ENCODE data around the gene DMBX1. TPM values are rescaled to one million over a fixed set of nuclear protein-coding genes. Genes with fewer than 3 reads are reported as not detected.

Gene DMBX1
- total and polyA plus RNA-seq, 9 of the 15 experiments (the other 6 are each of a cell fraction or from before 2014, with no cell fraction given), result 0.25 to 4.3 (median 1.0) TPM

GRCh38 chr1:46522184-46522968 lies 32.7 kb downstream of the DMBX1 start (continued):
- TF ChIP-seq JUN (IDR thresholded peaks at IDR 0.05; ENCODE audit: borderline replicate concordance, low read depth, low read length), result peak; percentile 85
- TF ChIP-seq JUN (CRISPR knock-in tag; IDR thresholded peaks at IDR 0.05; ENCODE audit: borderline replicate concordance), result no peak
- no peak for TF ChIP-seq ARHGAP35 (IDR thresholded peaks at IDR 0.05; ENCODE audit: partially characterized antibody)
- no peak for TF ChIP-seq SMAD3 (CRISPR knock-in tag; conservative IDR thresholded peaks at IDR 0.05)
- no peak for TF ChIP-seq ILK (tag; IDR thresholded peaks at IDR 0.05; ENCODE audit: borderline replicate concordance, low read depth)
- TF ChIP-seq SIN3A (IDR thresholded peaks at IDR 0.05; ENCODE audit: borderline replicate concordance in 2 of 2, control insufficient read depth in 1 of 2, low read depth in 2 of 2, low read length in 2 of 2), result peak; percentile 86 to 93; a peak in 2 of 4 replicates
- TF ChIP-seq ATF2 (CRISPR knock-in tag; IDR thresholded peaks at IDR 0.05), result no peak
- TF ChIP-seq BRD9 (IDR thresholded peaks at IDR 0.05; ENCODE audit: low read depth, partially characterized antibody), result peak; percentile 53
- TF ChIP-seq CXXC5 (CRISPR knock-in tag; IDR thresholded peaks at IDR 0.05), result peak; percentile 93
- TF ChIP-seq TAF15 (IDR thresholded peaks at IDR 0.05; ENCODE audit: low read depth, low read length), result no peak
- peak; percentile 33 for TF ChIP-seq TBP (optimal IDR thresholded peaks at IDR 0.05; ENCODE audit: low read depth, low read length)
- TF ChIP-seq CBX5 (IDR thresholded peaks at IDR 0.05; ENCODE audit: borderline replicate concordance, low read depth), result peak; percentile 44; the same call in 1 of the 2 replicates
- no peak for TF ChIP-seq ZNF354B (CRISPR knock-in tag; IDR thresholded peaks at IDR 0.05)
- TF ChIP-seq IFI16 (CRISPR knock-in tag; IDR thresholded peaks at IDR 0.05), result peak; percentile 6; the same call in 1 of the 2 replicates
- TF ChIP-seq CBFA2T3 (IDR thresholded peaks at IDR 0.05), result peak; percentile 97
- peak; percentile 92 for TF ChIP-seq SMARCC2 (IDR thresholded peaks at IDR 0.05; ENCODE audit: low read depth)
- TF ChIP-seq HOXB6 (CRISPR knock-in tag; IDR thresholded peaks at IDR 0.05; ENCODE audit: borderline replicate concordance), result no peak
- peak; percentile 74; the same call in 1 of the 2 replicates for TF ChIP-seq KLF1 (tag; IDR thresholded peaks at IDR 0.05)
- TF ChIP-seq DEAF1 (CRISPR knock-in tag; IDR thresholded peaks at IDR 0.05), result no peak
- peak; percentile 97 for TF ChIP-seq RBM25 (IDR thresholded peaks at IDR 0.05; ENCODE audit: low read depth, low read length, severe bottlenecking)
- no peak for TF ChIP-seq ZNF408 (CRISPR knock-in tag; IDR thresholded peaks at IDR 0.05; ENCODE audit: low read depth)
- TF ChIP-seq ZKSCAN3 (CRISPR knock-in tag; IDR thresholded peaks at IDR 0.05), result no peak
- peak; percentile 88 for TF ChIP-seq ETV5 (CRISPR knock-in tag; IDR thresholded peaks at IDR 0.05; ENCODE audit: low read depth)
- peak; percentile 51; the same call in 1 of the 2 replicates for TF ChIP-seq ZBTB9 (CRISPR knock-in tag; IDR thresholded peaks at IDR 0.05)
- TF ChIP-seq IRF2 (CRISPR knock-in tag; IDR thresholded peaks at IDR 0.05), result no peak
- peak; percentile 90 for TF ChIP-seq ATF7 (IDR thresholded peaks at IDR 0.05)
